GM18517 (cell line): ENCODE results near the gene ROBO2.

Experiments used
- ATAC-seq: cut with Tn5 transposase; IDR thresholded peaks from one replicate; pipeline ENCODE4 v1.9.1; 2021; ENCODE audit warnings: mild to moderate bottlenecking, moderate library complexity; ENCODE audit not compliant: unreplicated experiment

The ROBO2 gene

GRCh38 chr3:77248420-77248819 lies 208.5 kb downstream of the ROBO2 start:
- ATAC-seq: no peak

- ATAC-seq: no peak
These were observed 211.2 kb downstream of the ROBO2 start for GRCh38 chr3:77251136-77251535.

GRCh38 chr3:77254967-77255831 lies 215.3 kb downstream of the ROBO2 start:
- peak; percentile 71 for ATAC-seq

- no peak for ATAC-seq
These were observed 216.9 kb downstream of the ROBO2 start for GRCh38 chr3:77256584-77257503.

- ATAC-seq: no peak
These were observed 219.8 kb downstream of the ROBO2 start for GRCh38 chr3:77259694-77260093.

GRCh38 chr3:77262361-77262760 lies 222.5 kb downstream of the ROBO2 start:
- no peak for ATAC-seq

GRCh38 chr3:77267589-77267988 lies 227.7 kb downstream of the ROBO2 start:
- ATAC-seq: no peak

- no peak for ATAC-seq
These were observed 231.4 kb downstream of the ROBO2 start for GRCh38 chr3:77271306-77271705.

GRCh38 chr3:77271711-77272110 lies 231.8 kb downstream of the ROBO2 start:
- no peak for ATAC-seq

- ATAC-seq: no peak
These were observed 239.4 kb downstream of the ROBO2 start for GRCh38 chr3:77279276-77279675.

- ATAC-seq: no peak
These were observed 241.8 kb downstream of the ROBO2 start for GRCh38 chr3:77281721-77282120.

GRCh38 chr3:77283108-77283507 lies 243.2 kb downstream of the ROBO2 start:
- no peak for ATAC-seq

- ATAC-seq: no peak
These were observed 248.4 kb downstream of the ROBO2 start for GRCh38 chr3:77288348-77288747.

- no peak for ATAC-seq
These were observed 256.6 kb downstream of the ROBO2 start for GRCh38 chr3:77296527-77296926.

GRCh38 chr3:77298417-77298816 lies 258.5 kb downstream of the ROBO2 start:
- ATAC-seq: no peak

- ATAC-seq: no peak
These were observed 264.2 kb downstream of the ROBO2 start for GRCh38 chr3:77303955-77304699.

GRCh38 chr3:77304700-77305021 lies 264.8 kb downstream of the ROBO2 start:
- no peak for ATAC-seq

GRCh38 chr3:77309460-77309859 lies 269.6 kb downstream of the ROBO2 start:
- ATAC-seq: no peak

- ATAC-seq: no peak
These were observed 273.9 kb downstream of the ROBO2 start for GRCh38 chr3:77313843-77314242.

- ATAC-seq: no peak
These were observed 279.8 kb downstream of the ROBO2 start for GRCh38 chr3:77319711-77320110.

- no peak for ATAC-seq
These were observed 280.6 kb downstream of the ROBO2 start for GRCh38 chr3:77320514-77320913.
